Activated CD4-positive, alpha-beta memory T cell treated with anti-CD3 and anti-CD28 coated beads for 36 hours (primary cell): Measurements from ENCODE around the gene FKBP4. TPM values are rescaled to one million over a fixed set of nuclear protein-coding genes. Genes with fewer than 3 reads are reported as not detected.

Experiments used
- CTCF ChIA-PET: fragments of 350-600 bp; sonication (Branson Sonifier 250); formaldehyde crosslinking; loops from one replicate; lab custom pipeline; 2021; ENCODE audit warnings: antibody characterized with exemption, inconsistent platforms; lab: Charles Lee
- POLR2A ChIA-PET: fragments of 350-600 bp; sonication (Branson Sonifier 250); formaldehyde crosslinking; loops from one replicate; lab custom pipeline; 2021; ENCODE audit warnings: antibody characterized with exemption; lab: Charles Lee
- DNase-seq: peaks from one replicate; pipeline ENCODE4 v3.0.0-alpha.2; 2020
- H3K27ac Mint-ChIP-seq: one replicate; pipeline ENCODE4 v1.8.0; 2021; ENCODE audit warnings: mixed read lengths
- H3K27me3 Mint-ChIP-seq: one replicate; pipeline ENCODE4 v1.8.0; 2021; ENCODE audit warnings: mixed read lengths
- H3K36me3 Mint-ChIP-seq: one replicate; pipeline ENCODE4 v1.8.0; 2021; ENCODE audit warnings: mixed read lengths
- H3K4me1 Mint-ChIP-seq: one replicate; pipeline ENCODE4 v1.8.0; 2021; ENCODE audit warnings: low read depth, mixed read lengths
- H3K4me3 Mint-ChIP-seq: one replicate; pipeline ENCODE4 v1.8.0; 2021; ENCODE audit warnings: mild to moderate bottlenecking, mixed read lengths
- H3K9me3 Mint-ChIP-seq: one replicate; pipeline ENCODE4 v1.8.0; 2021; ENCODE audit warnings: mixed read lengths
- intact Hi-C: fragments of 100-400 bp; cut with micrococcal nuclease; formaldehyde crosslinking; loops from one replicate; pipeline ENCODE4 v1.15.1; 2023
- total RNA-seq, 2 experiments: library from RNA; stranded (reverse); gene quantifications; one replicate each; pipeline ENCODE4 v1.2.3, GENCODE V29; 2021

Gene FKBP4
- total RNA-seq, 2 experiments from 2014 or later = 144 to 153 TPM

DNA sequence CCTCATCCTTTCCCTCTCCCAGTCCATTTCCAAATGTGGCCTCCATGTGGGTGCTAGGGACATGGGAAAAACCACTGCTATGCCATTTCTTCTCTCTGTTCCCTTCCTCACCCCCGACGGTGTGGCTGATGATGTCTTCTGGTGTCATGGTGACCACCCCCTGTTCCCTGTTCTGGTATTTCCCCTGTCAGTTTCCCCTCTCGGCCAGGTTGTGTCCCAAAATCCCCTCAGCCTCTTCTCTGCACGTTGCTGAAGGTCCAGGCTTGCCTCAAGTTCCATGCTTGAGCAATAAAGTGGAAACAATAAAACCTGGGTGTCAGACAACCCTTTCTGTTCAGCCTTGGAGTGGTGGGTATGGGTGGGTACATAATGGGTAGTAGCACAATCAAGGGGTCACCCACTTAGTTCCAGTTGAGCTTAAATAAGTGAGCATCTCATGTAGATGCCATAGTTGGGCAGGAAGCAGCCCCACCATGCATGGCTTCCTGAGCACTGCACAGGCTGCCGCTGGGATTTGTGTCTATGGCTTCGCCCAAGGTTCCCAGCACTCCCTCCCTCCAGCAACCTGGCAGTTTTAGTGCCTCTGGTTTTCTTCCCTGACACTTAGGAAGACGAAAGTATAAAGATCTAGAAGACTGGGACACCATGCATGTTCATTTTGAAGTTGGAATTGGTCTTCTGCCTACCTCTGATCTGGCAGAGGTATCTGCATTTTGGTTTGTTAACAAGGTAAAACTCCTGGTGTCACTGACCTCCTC is 9.0 kb downstream of the FKBP4 start:
- POLR2A ChIA-PET = interaction anchor here (1.3 kb wide), 1 partner anchor 8 kb away, joined by 4 read pairs; no protein-coding TSS in a partner anchor
- Mint-ChIP-seq H3K27me3 (no peaks in the 10 kb centered on the region), H3K36me3 (peaks cover 46% of the 10 kb centered on the region), H3K9me3 (no peaks in the 10 kb centered on the region), H3K27ac (no peak overlapping the region), H3K4me1 (peaks cover 2% of the 10 kb centered on the region), H3K4me3 (no peak overlapping the region)
- no peak for DNase-seq
- CTCF ChIA-PET = interaction anchor here (1.0 to 1.1 kb wide), 2 partner anchors 10 to 19 kb away, joined by 3 read pairs; no protein-coding TSS in a partner anchor
- intact Hi-C loops = no loop called here

DNA sequence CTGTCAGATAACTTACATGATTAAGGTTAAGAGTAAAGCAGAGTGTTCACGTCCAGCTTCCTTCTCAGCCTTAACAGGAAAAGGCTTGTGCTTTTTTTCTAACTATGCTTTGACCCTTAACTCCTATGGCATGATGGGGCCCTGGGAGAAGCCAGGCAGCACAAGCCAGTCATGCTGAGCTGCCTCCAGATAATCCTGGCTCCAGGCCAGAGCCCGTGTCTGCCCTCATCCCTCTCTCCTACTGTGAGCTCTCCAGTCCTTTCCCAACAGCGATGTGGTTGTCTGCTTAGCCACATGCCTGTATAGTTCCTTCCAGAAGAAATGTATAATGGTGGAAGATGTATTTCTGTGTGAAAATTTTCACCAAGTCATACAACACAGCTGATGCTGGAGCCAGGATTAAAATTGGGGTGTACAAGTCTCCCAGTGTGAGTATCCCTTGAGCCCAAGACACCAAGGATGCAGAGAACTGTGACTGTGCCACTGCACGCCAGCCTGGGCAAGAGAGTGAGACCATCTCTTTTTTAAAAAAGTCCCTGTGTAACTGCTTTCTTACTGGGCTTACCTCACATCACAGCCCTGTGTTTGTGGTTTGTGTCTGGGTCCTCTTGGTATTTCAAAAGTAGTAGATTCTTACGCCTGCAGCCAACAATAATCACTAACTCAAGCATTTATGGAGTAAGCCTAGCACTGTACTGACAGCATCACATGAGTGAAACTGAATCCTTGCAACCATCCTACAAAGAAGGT is 9.8 kb downstream of the FKBP4 start:
- Mint-ChIP-seq H3K27me3 (no peaks in the 10 kb centered on the region), H3K9me3 (no peaks in the 10 kb centered on the region), H3K36me3 (peaks cover 40% of the 10 kb centered on the region), H3K4me3 (no peak overlapping the region), H3K27ac (no peak overlapping the region), H3K4me1 (peaks cover 2% of the 10 kb centered on the region)
- POLR2A ChIA-PET = interaction anchor here (1.3 kb wide), 1 partner anchor 9 kb away, joined by 4 read pairs; no protein-coding TSS in a partner anchor
- CTCF ChIA-PET = interaction anchor here (1.0 to 1.1 kb wide), 2 partner anchors 9 to 19 kb away, joined by 3 read pairs; no protein-coding TSS in a partner anchor
- DNase-seq = no peak
- intact Hi-C loops = no loop called here

DNA sequence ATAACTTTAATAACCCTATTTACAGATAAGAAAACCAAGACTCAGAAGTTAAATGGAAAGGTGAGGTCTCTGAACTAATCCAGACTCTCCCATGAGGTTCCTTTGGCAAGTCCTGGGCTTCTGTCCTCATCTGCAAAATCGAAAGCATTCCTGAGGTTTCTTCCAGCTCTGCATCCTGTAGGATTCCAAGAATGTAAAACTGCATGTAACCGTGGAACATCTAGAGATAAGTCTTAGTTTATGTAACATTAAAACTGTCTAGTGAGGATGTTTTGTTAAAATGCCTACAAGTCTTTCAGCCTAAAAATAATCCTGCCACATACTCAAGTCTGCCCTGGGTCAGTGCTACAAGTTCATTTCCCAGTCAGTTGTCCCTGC is 10.4 kb downstream of the FKBP4 start:
- intact Hi-C loops = no loop called here
- no peak overlapping the region for H3K27ac Mint-ChIP-seq
- peaks cover 2% of the 10 kb centered on the region for H3K4me1 Mint-ChIP-seq
- H3K9me3 Mint-ChIP-seq = no peaks in the 10 kb centered on the region
- no peaks in the 10 kb centered on the region for H3K27me3 Mint-ChIP-seq
- peaks cover 35% of the 10 kb centered on the region for H3K36me3 Mint-ChIP-seq
- CTCF ChIA-PET = no interaction called here
- POLR2A ChIA-PET = interaction anchor here (1.3 kb wide), 1 partner anchor 9 kb away, joined by 4 read pairs; no protein-coding TSS in a partner anchor
- no peak for DNase-seq
- H3K4me3 Mint-ChIP-seq = no peak overlapping the region

DNA sequence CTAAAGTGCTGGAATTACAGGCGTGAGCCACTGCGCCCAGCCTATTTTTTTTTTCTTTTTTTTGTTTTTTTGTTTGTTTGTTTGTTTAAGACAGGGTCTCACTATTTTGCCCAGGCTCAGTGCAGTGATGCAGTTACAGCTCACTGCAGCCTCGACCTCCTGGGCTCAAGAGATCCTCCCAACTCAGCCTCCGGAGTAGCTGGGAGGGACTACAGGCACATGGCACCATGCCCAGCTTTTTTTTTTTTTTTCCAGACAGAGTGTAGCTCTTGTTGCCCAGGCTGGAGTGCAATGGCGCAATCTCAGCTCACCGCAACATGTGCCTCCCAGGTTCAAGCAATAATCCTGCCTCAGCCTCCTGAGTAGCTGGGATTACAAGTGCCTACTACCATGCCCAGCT is 11.9 kb downstream of the FKBP4 start:
- H3K27ac Mint-ChIP-seq = no peak overlapping the region
- intact Hi-C loops = no loop called here
- H3K27me3 Mint-ChIP-seq = no peaks in the 10 kb centered on the region
- H3K36me3 Mint-ChIP-seq = peaks cover 22% of the 10 kb centered on the region
- no peak overlapping the region for H3K4me3 Mint-ChIP-seq
- POLR2A ChIA-PET = no interaction called here
- no peak for DNase-seq
- no peaks in the 10 kb centered on the region for H3K9me3 Mint-ChIP-seq
- peaks cover 4% of the 10 kb centered on the region for H3K4me1 Mint-ChIP-seq
- CTCF ChIA-PET = no interaction called here

DNA sequence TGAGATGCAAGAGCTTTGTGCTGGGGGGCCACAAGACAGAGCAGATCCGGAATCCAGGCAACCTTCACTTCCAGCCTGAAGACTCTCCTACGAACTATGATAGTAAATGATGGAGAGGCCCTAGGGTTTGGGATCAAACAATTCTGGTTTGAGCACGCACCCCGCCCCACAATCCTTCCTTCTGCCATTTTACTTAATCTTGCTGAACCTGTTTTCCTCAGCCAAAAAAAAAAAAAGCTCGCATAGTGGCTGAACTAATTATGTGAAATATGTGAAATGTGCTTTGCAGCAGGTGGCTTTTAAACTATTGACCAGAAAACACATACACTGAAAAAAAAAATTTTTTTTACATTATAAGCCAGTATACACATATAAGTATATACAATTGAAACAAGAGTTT is 17.0 kb downstream of the FKBP4 start:
- CTCF ChIA-PET = no interaction called here
- Mint-ChIP-seq H3K27ac (peak overlapping the region; percentile 33), H3K4me1 (peaks cover 19% of the 10 kb centered on the region), H3K36me3 (peaks cover 6% of the 10 kb centered on the region), H3K4me3 (peak overlapping the region; percentile 40), H3K27me3 (no peaks in the 10 kb centered on the region), H3K9me3 (no peaks in the 10 kb centered on the region)
- DNase-seq = no peak
- intact Hi-C loops = loop anchor here (1.0 to 5.0 kb wide), 4 partner anchors 18 to 1060 kb away; partner anchors contain the start of genes FKBP4, FOXM1, PARP11 and RHNO1
- POLR2A ChIA-PET = no interaction called here

DNA sequence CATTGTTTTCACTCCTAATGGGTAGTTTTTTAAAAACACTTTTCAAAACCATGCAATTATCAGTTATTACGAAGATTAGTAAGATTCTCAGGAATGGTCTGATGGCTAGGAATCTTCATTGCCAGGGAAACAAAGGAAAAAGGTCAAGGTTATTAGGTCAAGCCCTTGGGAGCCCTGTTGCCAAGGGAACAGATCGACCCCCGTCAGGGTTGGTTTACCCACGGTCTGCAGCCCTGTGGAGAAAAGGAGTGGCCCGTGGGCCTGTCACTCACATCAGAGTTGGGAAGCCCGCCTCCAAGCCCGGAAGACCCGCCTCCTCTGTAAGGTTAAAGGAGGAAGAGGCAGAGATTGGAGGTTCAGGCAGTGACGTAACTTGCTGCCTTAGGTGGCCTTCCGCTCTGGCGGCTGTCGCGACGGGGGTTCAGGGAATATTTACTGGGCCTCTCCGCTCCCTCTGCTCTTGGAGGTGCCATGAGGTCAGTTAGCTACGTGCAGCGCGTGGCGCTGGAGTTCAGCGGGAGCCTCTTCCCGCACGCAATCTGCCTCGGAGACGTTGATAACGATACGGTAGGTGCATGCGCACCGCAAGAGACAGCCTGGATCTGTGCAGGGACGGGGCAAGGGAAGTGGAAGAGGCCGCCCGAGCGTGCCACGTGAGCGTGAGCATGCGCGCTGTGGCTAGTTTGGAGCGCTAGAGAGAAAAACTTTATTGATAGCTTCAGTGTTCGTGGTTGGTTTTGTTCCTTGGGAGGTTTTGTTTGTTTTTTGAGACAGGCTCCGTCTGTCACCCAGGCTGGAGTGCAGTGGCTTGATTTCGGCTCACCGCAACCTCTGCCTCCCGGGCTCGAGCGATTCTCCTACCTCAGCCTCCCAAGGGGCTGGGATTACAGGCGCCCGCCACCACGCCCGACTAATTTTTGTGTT is 17.8 kb downstream of the FKBP4 start, which contains the start of gene ITFG2:
Gene ITFG2, plus strand, starts transcription at position 379 of the 924 bp plus-strand sequence. Its CDS starts 93 bp downstream, at position 472.
- peaks cover 19% of the 10 kb centered on the region for H3K4me1 Mint-ChIP-seq
- H3K9me3 Mint-ChIP-seq = no peaks in the 10 kb centered on the region
- peak within 1 kb of the TSS; percentile 98 for H3K27ac Mint-ChIP-seq
- no peaks in the 10 kb centered on the region for H3K27me3 Mint-ChIP-seq
- H3K4me3 Mint-ChIP-seq = peak within 1 kb of the TSS; percentile 99
- POLR2A ChIA-PET = interaction anchor here (0.6 kb wide), 1 partner anchor 121 kb away, joined by 6 read pairs; no protein-coding TSS in a partner anchor
- DNase-seq = peak; percentile 98
- peaks cover 12% of the 10 kb centered on the region for H3K36me3 Mint-ChIP-seq
- CTCF ChIA-PET = interaction anchor here (1.2 to 2.1 kb wide), 4 partner anchors 14 to 65 kb away, joined by 4 to 12 read pairs (median 7); partner anchors contain the start of gene FKBP4
- intact Hi-C loops = loop anchor here (1.0 to 5.0 kb wide), 6 partner anchors 18 to 1060 kb away; partner anchors contain the start of genes FKBP4, FOXM1, PARP11 and RHNO1

DNA sequence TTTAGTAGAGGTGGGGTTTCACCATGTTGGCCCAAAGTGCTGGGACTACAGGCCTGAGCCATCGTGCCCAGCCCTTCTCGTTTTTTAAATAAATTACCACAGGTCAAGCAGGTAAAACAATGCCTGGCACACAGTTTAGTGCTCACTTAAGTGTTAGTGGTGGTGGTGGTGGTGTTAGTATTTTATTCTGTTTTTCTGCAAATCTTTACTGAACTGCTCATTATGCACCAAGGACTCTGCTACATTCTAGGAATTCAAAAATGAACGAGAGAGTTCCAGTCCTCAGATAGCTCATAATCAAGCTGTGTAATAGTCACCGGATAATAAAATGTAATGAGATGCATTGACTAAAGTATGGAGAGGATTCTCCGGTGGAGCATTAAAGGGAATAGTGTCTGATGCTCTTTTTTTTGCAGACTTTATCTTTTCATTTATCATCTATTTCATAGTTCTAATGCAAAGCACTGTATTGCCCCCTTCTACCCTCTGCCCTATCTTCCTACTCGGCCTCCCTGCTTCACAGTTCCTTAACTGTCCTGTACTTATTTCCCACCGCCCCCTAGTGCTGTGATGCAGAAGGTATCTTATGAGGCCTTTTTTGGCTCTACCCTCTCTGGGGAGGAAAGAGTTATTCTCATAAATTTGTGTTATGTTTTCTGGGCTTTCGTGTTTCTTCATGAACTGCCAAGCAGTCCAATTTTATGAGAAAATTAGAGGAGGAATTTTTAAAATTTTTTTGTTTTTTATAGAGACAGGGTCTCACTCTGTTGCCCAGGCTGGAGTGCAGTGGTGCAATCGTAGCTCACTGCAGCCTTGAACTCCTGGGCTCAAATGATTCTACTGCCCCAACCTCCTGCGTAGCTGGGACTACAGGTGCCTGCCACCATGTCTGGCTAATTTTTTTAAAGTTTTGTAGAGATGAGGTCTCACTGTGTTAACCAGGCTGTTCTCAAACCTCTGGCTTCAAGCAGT is 18.7 kb downstream of the FKBP4 start:
- H3K4me3 Mint-ChIP-seq = peak overlapping the region; percentile 99
- H3K27ac Mint-ChIP-seq = peak overlapping the region; percentile 98
- intact Hi-C loops = loop anchor here (1.0 to 5.0 kb wide), 4 partner anchors 63 to 1059 kb away; partner anchors contain the start of genes FOXM1, PARP11 and RHNO1
- peak; percentile 66 for DNase-seq
- ChIA-PET CTCF (interaction anchor here (0.8 to 2.1 kb wide), 7 partner anchors 9 to 131 kb away, joined by 3 to 12 read pairs (median 5); partner anchors contain the start of gene FKBP4), POLR2A (interaction anchor here (0.6 kb wide), 1 partner anchor 122 kb away, joined by 6 read pairs; no protein-coding TSS in a partner anchor)
- H3K27me3 Mint-ChIP-seq = no peaks in the 10 kb centered on the region
- H3K36me3 Mint-ChIP-seq = peaks cover 19% of the 10 kb centered on the region
- peaks cover 19% of the 10 kb centered on the region for H3K4me1 Mint-ChIP-seq
- no peaks in the 10 kb centered on the region for H3K9me3 Mint-ChIP-seq

DNA sequence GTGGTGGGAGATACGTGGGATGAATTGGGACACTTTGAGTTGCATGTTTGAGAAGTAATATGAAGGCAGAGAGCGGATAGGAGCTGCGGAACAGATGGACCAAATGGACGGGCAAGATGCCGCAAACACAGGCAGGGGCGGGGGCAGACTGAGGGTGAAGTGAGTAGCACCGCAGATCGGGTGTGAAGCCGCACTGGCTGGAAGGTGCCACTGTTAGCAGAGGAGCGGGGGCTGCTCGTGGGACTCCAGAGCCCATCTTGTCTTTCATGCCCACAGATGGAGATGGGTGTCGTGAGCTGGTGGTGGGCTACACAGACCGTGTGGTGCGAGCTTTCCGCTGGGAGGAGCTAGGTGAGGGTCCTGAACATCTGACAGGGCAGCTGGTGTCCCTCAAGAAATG is 25.0 kb downstream of the FKBP4 start:
- intact Hi-C loops = no loop called here
- Mint-ChIP-seq H3K27me3 (no peaks in the 10 kb centered on the region), H3K4me1 (peaks cover 2% of the 10 kb centered on the region), H3K4me3 (no peak overlapping the region), H3K9me3 (no peaks in the 10 kb centered on the region), H3K27ac (no peak overlapping the region), H3K36me3 (peaks cover 56% of the 10 kb centered on the region)
- ChIA-PET CTCF (interaction anchor here (0.7 kb wide), 1 partner anchor 222 kb away, joined by 9 read pairs; no protein-coding TSS in a partner anchor), POLR2A (no interaction called here)
- no peak for DNase-seq

DNA sequence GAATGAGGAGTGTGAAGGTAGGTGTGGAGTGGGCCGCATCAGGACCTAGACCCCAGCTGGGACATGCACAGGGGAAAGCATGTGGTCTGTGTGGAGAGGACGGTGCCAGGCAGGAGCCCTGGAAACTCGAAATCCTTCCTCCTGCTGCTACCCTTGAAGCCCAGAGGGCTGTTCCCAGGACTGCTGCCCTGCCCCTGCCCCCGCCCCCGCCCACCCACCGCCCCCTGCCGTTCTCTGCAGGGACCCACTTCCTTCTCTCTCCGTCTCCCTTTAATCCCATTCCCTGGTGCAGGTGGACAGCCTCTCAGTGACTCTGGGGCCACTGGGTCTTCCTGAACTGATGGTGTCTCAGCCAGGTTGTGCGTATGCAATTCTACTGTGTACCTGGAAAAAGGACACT is 25.7 kb downstream of the FKBP4 start:
- POLR2A ChIA-PET = no interaction called here
- Mint-ChIP-seq H3K27ac (no peak overlapping the region), H3K36me3 (peaks cover 59% of the 10 kb centered on the region), H3K9me3 (no peaks in the 10 kb centered on the region), H3K27me3 (no peaks in the 10 kb centered on the region), H3K4me1 (no peaks in the 10 kb centered on the region), H3K4me3 (no peak overlapping the region)
- no peak for DNase-seq
- CTCF ChIA-PET = no interaction called here
- intact Hi-C loops = no loop called here

DNA sequence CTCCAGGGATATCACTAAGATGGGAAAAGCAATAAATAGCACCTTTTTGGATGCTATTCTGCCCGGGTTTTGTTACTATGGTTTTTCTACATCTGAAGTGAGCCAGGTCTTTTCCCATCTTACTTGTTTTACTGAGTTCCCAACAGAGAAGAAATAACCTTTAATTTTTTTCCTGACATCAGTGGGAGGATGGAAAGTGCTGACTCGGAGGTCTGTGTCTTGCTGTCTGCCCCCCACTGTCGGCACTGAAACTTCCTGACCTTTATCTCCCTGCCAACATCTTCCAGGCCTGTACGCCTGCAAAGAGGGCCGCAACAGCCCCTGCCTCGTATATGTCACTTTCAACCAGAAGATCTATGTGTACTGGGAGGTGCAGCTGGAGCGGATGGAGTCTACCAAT is 28.7 kb downstream of the FKBP4 start:
- Mint-ChIP-seq H3K36me3 (peaks cover 54% of the 10 kb centered on the region), H3K9me3 (no peaks in the 10 kb centered on the region), H3K27me3 (no peaks in the 10 kb centered on the region), H3K4me1 (no peaks in the 10 kb centered on the region), H3K4me3 (no peak overlapping the region), H3K27ac (no peak overlapping the region)
- POLR2A ChIA-PET = interaction anchor here (0.6 kb wide), 1 partner anchor 77 kb away, joined by 3 read pairs; no protein-coding TSS in a partner anchor
- CTCF ChIA-PET = no interaction called here
- DNase-seq = no peak
- intact Hi-C loops = no loop called here
